PC-9 (cell line): Measurements from ENCODE around the gene NUP42. TPM values are rescaled to one million over a fixed set of nuclear protein-coding genes. Genes with fewer than 3 reads are reported as not detected.
"Not testable (repeated sequence)": the region's sequence is repeated elsewhere in the genome, so short reads cannot be mapped to it uniquely, and the experiment has no call there.

Experiments
- BruUV-seq: library from RNA; stranded (reverse); fragments of 400-500 nt; replicated peaks from 2 replicates; lab custom pipeline; 2021; lab: Mats Ljungman, UMichigan
- CTCF ChIA-PET: fragments of 300-600 bp; sonication (Branson Sonifier 250); formaldehyde crosslinking; loops from one replicate; lab custom pipeline; 2022; ENCODE audit warnings: antibody characterized with exemption; lab: Charles Lee
- POLR2A ChIA-PET: fragments of 300-600 bp; sonication (Branson Sonifier 250); formaldehyde crosslinking; loops from one replicate; lab custom pipeline; 2022; ENCODE audit warnings: antibody characterized with exemption; ENCODE audit not compliant: unreplicated experiment; lab: Charles Lee
- DNase-seq, 2 experiments: peaks; one replicate each; pipeline versions ENCODE4 v3.0.0 to v3.0.0-alpha.2; 2015 to 2022; ENCODE audit warnings: mixed read lengths in 1 of 2
- H2AFZ ChIP-seq: fragments of 200-600 bp; sonication (generic); 2 replicates; pipeline ENCODE4 v1.8.1; 2017; ENCODE audit warnings: antibody characterized with exemption
- H3F3A ChIP-seq: fragments of 200-600 bp; sonication (generic); 2 replicates; pipeline ENCODE4 v1.8.1; 2017; ENCODE audit warnings: antibody characterized with exemption, mild to moderate bottlenecking, low read depth; ENCODE audit not compliant: insufficient read depth
- H3K27ac ChIP-seq: fragments of 200-600 bp; sonication (generic); 2 replicates; pipeline ENCODE4 v1.6.1; 2016; ENCODE audit warnings: mixed run types
- H3K27me3 ChIP-seq: fragments of 200-600 bp; sonication (generic); 2 replicates; pipeline ENCODE4 v1.6.1; 2016; ENCODE audit warnings: low read depth, mixed run types; ENCODE audit not compliant: insufficient read depth
- H3K36me3 ChIP-seq: fragments of 200-600 bp; sonication (generic); 2 replicates; pipeline ENCODE4 v1.6.1; 2016; ENCODE audit warnings: low read depth, mixed run types
- H3K4me1 ChIP-seq: fragments of 200-600 bp; sonication (generic); replicated peaks from 2 replicates; pipeline ENCODE4 v1.6.1; 2016; ENCODE audit warnings: mixed run types; ENCODE audit not compliant: insufficient read depth
- H3K4me2 ChIP-seq: fragments of 200-600 bp; sonication (generic); 2 replicates; pipeline ENCODE4 v1.6.1; 2017; ENCODE audit warnings: mixed run types
- H3K4me3 ChIP-seq: fragments of 200-600 bp; sonication (generic); 2 replicates; pipeline ENCODE4 v1.6.1; 2016; ENCODE audit warnings: mixed run types
- H3K79me2 ChIP-seq: fragments of 200-600 bp; sonication (generic); 2 replicates; pipeline ENCODE4 v1.6.1; 2017; ENCODE audit warnings: low read depth, mixed run types
- H3K9me2 ChIP-seq: fragments of 200-600 bp; sonication (generic); 2 replicates; pipeline ENCODE4 v1.8.1; 2017; ENCODE audit warnings: mild to moderate bottlenecking; ENCODE audit not compliant: insufficient read depth
- H3K9me3 ChIP-seq: fragments of 200-600 bp; sonication (generic); 2 replicates; pipeline ENCODE4 v1.8.1; 2016; ENCODE audit warnings: low read depth; ENCODE audit not compliant: insufficient read depth
- H4K20me1 ChIP-seq: fragments of 200-600 bp; sonication (generic); 2 replicates; pipeline ENCODE4 v1.8.1; 2017; ENCODE audit not compliant: insufficient read depth
- EZH2 ChIP-seq: fragments of 200-600 bp; sonication (generic); IDR thresholded peaks from 2 replicates; pipeline ENCODE4 v1.8.0; 2017; ENCODE audit warnings: antibody characterized with exemption, low read depth
- intact Hi-C: fragments of 100-400 bp; cut with micrococcal nuclease; formaldehyde crosslinking; loops from one replicate; pipeline ENCODE4 v1.10.0; 2022; ENCODE audit not compliant: unreplicated experiment
- total RNA-seq: library from RNA; stranded (reverse); gene quantifications from 2 replicates; pipeline ENCODE4 v1.2.3, GENCODE V29; 2021
- TF ChIP-seq, protein P1 (sequence below): fragments of 200-600 bp; sonication (generic); conservative IDR thresholded peaks from 2 replicates; pipeline ENCODE4 v1.6.1; 2017; ENCODE audit warnings: mixed run types, antibody characterized with exemption, mild to moderate bottlenecking, moderate library complexity

NUP42 gene
- total RNA-seq, 1 experiment from 2014 or later, result 51.3 TPM

DNA sequence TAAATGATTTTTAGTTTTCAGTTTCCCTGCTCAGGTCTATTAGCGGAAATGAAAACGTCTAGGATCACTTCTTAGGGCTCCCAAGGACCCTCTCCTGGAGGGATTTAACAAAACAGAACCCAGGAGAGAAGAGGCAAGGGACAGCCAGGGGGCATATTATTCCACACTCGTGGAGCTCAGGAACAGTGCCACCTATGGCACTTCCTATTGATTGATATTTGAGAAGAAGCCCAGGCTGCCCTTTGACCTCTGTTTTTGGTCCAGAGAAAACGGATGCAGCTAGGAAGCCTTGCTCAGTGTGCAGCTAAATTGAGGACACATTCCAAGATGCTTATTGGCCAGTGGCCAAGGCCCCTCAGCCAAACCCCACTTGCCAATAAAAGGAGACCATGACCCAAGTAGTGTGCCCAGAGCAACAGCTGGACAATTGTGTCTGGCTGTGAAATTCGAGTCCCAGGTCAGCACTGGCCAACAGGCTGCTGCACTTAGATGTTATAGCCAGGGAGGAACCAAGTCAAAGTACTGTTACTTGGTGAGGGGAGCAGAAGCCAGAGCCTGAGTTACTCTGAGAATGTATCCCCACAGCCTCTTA is 40.7 kb downstream of the NUP42 start:
- Histone ChIP-seq H3K79me2 (no peaks in the 10 kb centered on the region), H3K4me1 (no peaks in the 10 kb centered on the region), H3K36me3 (no peaks in the 10 kb centered on the region), H3K27ac (no peak overlapping the region), H3F3A (no peaks in the 10 kb centered on the region), H3K9me3 (no peaks in the 10 kb centered on the region), H3K9me2 (no peaks in the 10 kb centered on the region), H3K4me2 (no peak overlapping the region), H2AFZ (no peak overlapping the region), H3K4me3 (no peak overlapping the region), H4K20me1 (no peaks in the 10 kb centered on the region), H3K27me3 (no peaks in the 10 kb centered on the region)
- POLR2A ChIA-PET, result no interaction called here
- CTCF ChIA-PET, result no interaction called here
- TF ChIP-seq, protein P1, sequence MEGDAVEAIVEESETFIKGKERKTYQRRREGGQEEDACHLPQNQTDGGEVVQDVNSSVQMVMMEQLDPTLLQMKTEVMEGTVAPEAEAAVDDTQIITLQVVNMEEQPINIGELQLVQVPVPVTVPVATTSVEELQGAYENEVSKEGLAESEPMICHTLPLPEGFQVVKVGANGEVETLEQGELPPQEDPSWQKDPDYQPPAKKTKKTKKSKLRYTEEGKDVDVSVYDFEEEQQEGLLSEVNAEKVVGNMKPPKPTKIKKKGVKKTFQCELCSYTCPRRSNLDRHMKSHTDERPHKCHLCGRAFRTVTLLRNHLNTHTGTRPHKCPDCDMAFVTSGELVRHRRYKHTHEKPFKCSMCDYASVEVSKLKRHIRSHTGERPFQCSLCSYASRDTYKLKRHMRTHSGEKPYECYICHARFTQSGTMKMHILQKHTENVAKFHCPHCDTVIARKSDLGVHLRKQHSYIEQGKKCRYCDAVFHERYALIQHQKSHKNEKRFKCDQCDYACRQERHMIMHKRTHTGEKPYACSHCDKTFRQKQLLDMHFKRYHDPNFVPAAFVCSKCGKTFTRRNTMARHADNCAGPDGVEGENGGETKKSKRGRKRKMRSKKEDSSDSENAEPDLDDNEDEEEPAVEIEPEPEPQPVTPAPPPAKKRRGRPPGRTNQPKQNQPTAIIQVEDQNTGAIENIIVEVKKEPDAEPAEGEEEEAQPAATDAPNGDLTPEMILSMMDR, result no peak
- no peak for TF ChIP-seq EZH2
- BruUV-seq, result no TSS peak
- DNase-seq, result no peak
- intact Hi-C loops, result no loop called here

DNA sequence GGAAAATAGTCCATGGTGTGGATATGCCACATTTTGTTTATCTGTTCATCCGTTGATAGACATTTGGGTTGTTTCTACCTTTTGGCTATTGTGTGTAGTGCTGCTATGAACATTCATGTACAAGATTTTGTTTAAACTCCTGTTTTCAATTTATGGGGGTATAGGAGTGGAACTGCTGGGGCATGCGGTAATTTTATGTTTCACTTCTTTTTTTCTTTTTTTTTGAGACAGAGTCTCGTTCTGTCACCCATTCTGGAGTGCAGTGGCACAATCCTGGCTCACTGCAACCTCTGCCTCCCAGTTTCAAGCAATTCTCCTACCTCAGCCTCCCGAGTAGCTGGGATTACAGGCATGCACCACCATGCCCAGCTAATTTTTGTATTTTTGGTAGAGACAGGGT is 42.5 kb downstream of the NUP42 start:
- BruUV-seq, POLR2A ChIA-PET, intact Hi-C loops: not testable (repeated sequence)

GRCh38 chr7:23226844-23227450 is 45.1 kb downstream of the NUP42 start:
- Histone ChIP-seq H3K27me3 (no peaks in the 10 kb centered on the region), H3K4me3 (no peak overlapping the region), H3F3A (no peaks in the 10 kb centered on the region), H2AFZ (no peak overlapping the region), H3K79me2 (no peaks in the 10 kb centered on the region), H4K20me1 (no peaks in the 10 kb centered on the region), H3K36me3 (no peaks in the 10 kb centered on the region), H3K4me1 (no peaks in the 10 kb centered on the region), H3K4me2 (no peak overlapping the region), H3K9me2 (no peaks in the 10 kb centered on the region), H3K9me3 (no peaks in the 10 kb centered on the region), H3K27ac (no peak overlapping the region)
- ChIA-PET POLR2A (no interaction called here), CTCF (interaction anchor here (0.6 to 1.3 kb wide), 2 partner anchors 12 to 74 kb away, joined by 3 to 4 read pairs; no protein-coding TSS in a partner anchor)
- no peak for TF ChIP-seq EZH2
- TF ChIP-seq, protein P1, result no peak
- no peak for DNase-seq
- BruUV-seq, result no TSS peak
- intact Hi-C loops, result no loop called here

More for the DNA sequence above, 42.5 kb downstream of the NUP42 start:
- H3K36me3 ChIP-seq, H4K20me1 ChIP-seq, H3K4me2 ChIP-seq, DNase-seq, H3K27ac ChIP-seq, H3K4me3 ChIP-seq, CTCF ChIA-PET, H3K27me3 ChIP-seq, H3K9me3 ChIP-seq, H2AFZ ChIP-seq, H3F3A ChIP-seq, H3K79me2 ChIP-seq, H3K9me2 ChIP-seq, H3K4me1 ChIP-seq: not testable (repeated sequence)
